Left forelimb (tissue), 1 donor: ENCODE measurements around the gene ANKRD53.
"Not testable (repeated sequence)": the region's sequence is repeated elsewhere in the genome, so short reads cannot be mapped to it uniquely, and the experiment has no call there.

Experiments used
- DNase-seq: peaks from one replicate; pipeline ENCODE4 v3.0.0-alpha.2; 2018; ENCODE audit warnings: low spot score

ANKRD53 gene

GRCh38 chr2:71011786-71012185, 33.4 kb downstream of the ANKRD53 start:
- DNase-seq, result not testable (repeated sequence)

- no peak for DNase-seq
Measured at GRCh38 chr2:71018625-71019024, 40.2 kb downstream of the ANKRD53 start.

GRCh38 chr2:71019989-71020388, 41.6 kb downstream of the ANKRD53 start:
- DNase-seq, result not testable (repeated sequence)

GRCh38 chr2:71021394-71021793, 43.0 kb downstream of the ANKRD53 start:
- not testable (repeated sequence) for DNase-seq

- DNase-seq, result not testable (repeated sequence)
Measured at GRCh38 chr2:71023553-71024243, 45.3 kb downstream of the ANKRD53 start.
